Neural progenitor cell (in vitro differentiated cells): ENCODE data around the gene DAP.

Source experiments
- CTCF ChIP-seq: fragments of 200-600 bp; sonication (generic); IDR thresholded peaks from 2 replicates; pipeline ENCODE4 v1.5.1; 2017; ENCODE audit warnings: antibody characterized with exemption, mild to moderate bottlenecking
- EZH2 ChIP-seq: fragments of 200-600 bp; sonication (generic); IDR thresholded peaks from 2 replicates; pipeline ENCODE4 v1.6.1; 2017; ENCODE audit warnings: antibody characterized with exemption, mild to moderate bottlenecking, moderate library complexity

- TF ChIP-seq CTCF = no peak
- no peak for TF ChIP-seq EZH2
Observed at GRCh38 chr5:10637944-10638343, 123.1 kb downstream of the DAP start.
